Measurements from ENCODE around the gene CFP. TPM values are rescaled to one million over a fixed set of nuclear protein-coding genes. Genes with fewer than 3 reads are reported as not detected.

Gene CFP
- polyA plus RNA-seq, 3 donors, result 461 to 498 (median 491) TPM

- Histone ChIP-seq H3K4me1 (ENCODE audit: control insufficient read depth in 1 of 2, insufficient read depth in 2 of 2, low read length in 2 of 2) (no peaks in the 10 kb centered on the region), H3K9ac (ENCODE audit: insufficient read depth, low read length, poor library complexity, severe bottlenecking) (no peak overlapping the region), H3K36me3 (replicated peaks in 1 of 2; ENCODE audit: control insufficient read depth in 1 of 2, insufficient read depth in 2 of 2, low read length in 2 of 2) (no peaks in the 10 kb centered on the region), H4K20me1 (ENCODE audit: insufficient read depth, low read length) (no peaks in the 10 kb centered on the region), H3K4me3 (replicated peaks in 1 of 3; ENCODE audit: low read depth in 2 of 3, low read length in 3 of 3) (no peak overlapping the region), H3K9me3 (replicated peaks in 1 of 2; ENCODE audit: control insufficient read depth in 1 of 2, insufficient read depth in 1 of 2, low read length in 2 of 2) (peaks cover 5 to 9% of the 10 kb centered on the region in 2 donors), H2AFZ (ENCODE audit: insufficient read depth, low read depth, low read length, poor library complexity, severe bottlenecking) (no peak overlapping the region), H3K27ac (ENCODE audit: low read depth in 1 of 2, low read length in 2 of 2) (no peak overlapping the region), H3K27me3 (ENCODE audit: control insufficient read depth in 2 of 2, insufficient read depth in 2 of 2, low read length in 2 of 2) (no peaks in the 10 kb centered on the region), H3K79me2 (ENCODE audit: insufficient read depth, low read length) (no peaks in the 10 kb centered on the region), H3K4me2 (replicated peaks; ENCODE audit: extremely low read depth, low read length, poor library complexity, severe bottlenecking) (no peak overlapping the region)
- Mint-ChIP-seq H3K9me3 (peaks cover 2 to 31% (median 15%) of the 10 kb centered on the region in 7 donors), H3K4me3 (no peak overlapping the region), H3K4me1 (no peaks in the 10 kb centered on the region), H3K27ac (no peak overlapping the region), H3K36me3 (no peaks in the 10 kb centered on the region), H3K27me3 (ENCODE audit: low read depth in 3 of 3) (peaks cover 0 to 6% (median 2%) of the 10 kb centered on the region in 3 donors)
- DNase-seq, result no peak
- TF ChIP-seq CTCF (IDR thresholded peaks at IDR 0.05), result no peak
- no CpG with 5 or more reads among the region's 3 CpGs for WGBS (ENCODE audit: insufficient coverage)
- intact Hi-C loops (cut with micrococcal nuclease), result no loop called here
Observed at GRCh38 chrX:47597222-47597621, 32.5 kb downstream of the CFP start.

DNA sequence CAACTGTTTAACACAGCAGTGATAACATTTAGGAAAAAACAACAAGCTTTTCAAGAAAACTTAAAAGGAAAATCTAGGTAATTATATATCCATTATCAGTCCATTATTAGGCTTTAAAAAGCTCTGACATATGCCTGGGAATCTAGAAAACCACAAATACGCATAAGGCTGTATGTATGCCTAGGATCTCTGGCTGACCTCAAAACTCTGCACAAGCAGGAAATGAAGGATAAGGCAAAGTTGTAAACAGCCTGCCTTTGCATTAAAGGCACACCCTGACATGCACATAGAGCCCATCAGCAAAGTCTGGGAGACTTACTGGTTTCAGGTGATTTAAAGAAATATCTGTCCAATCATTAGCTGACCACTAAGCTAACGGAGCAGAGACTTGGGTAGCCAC lies 33.5 kb downstream of the CFP start:
- Mint-ChIP-seq H3K36me3 (no peaks in the 10 kb centered on the region), H3K9me3 (peaks cover 2 to 31% (median 13%) of the 10 kb centered on the region in 7 donors), H3K4me1 (no peaks in the 10 kb centered on the region), H3K4me3 (no peak overlapping the region), H3K27me3 (ENCODE audit: low read depth in 3 of 3) (peaks cover 0 to 6% (median under 1%) of the 10 kb centered on the region in 3 donors), H3K27ac (no peak overlapping the region)
- Histone ChIP-seq H4K20me1 (ENCODE audit: insufficient read depth, low read length) (no peaks in the 10 kb centered on the region), H3K4me3 (replicated peaks in 1 of 3; ENCODE audit: low read depth in 2 of 3, low read length in 3 of 3) (no peak overlapping the region), H3K27ac (ENCODE audit: low read depth in 1 of 2, low read length in 2 of 2) (no peak overlapping the region), H3K36me3 (replicated peaks in 1 of 2; ENCODE audit: control insufficient read depth in 1 of 2, insufficient read depth in 2 of 2, low read length in 2 of 2) (no peaks in the 10 kb centered on the region), H3K4me1 (ENCODE audit: control insufficient read depth in 1 of 2, insufficient read depth in 2 of 2, low read length in 2 of 2) (no peaks in the 10 kb centered on the region), H3K9me3 (replicated peaks in 1 of 2; ENCODE audit: control insufficient read depth in 1 of 2, insufficient read depth in 1 of 2, low read length in 2 of 2) (peaks cover 5 to 9% of the 10 kb centered on the region in 2 donors), H3K4me2 (replicated peaks; ENCODE audit: extremely low read depth, low read length, poor library complexity, severe bottlenecking) (no peak overlapping the region), H2AFZ (ENCODE audit: insufficient read depth, low read depth, low read length, poor library complexity, severe bottlenecking) (no peak overlapping the region), H3K27me3 (ENCODE audit: control insufficient read depth in 2 of 2, insufficient read depth in 2 of 2, low read length in 2 of 2) (no peaks in the 10 kb centered on the region), H3K79me2 (ENCODE audit: insufficient read depth, low read length) (no peaks in the 10 kb centered on the region), H3K9ac (ENCODE audit: insufficient read depth, low read length, poor library complexity, severe bottlenecking) (no peak overlapping the region)
- no peak for DNase-seq
- intact Hi-C loops (cut with micrococcal nuclease), result no loop called here
- no peak for TF ChIP-seq CTCF (IDR thresholded peaks at IDR 0.05)
- WGBS (ENCODE audit: insufficient coverage), result no CpG with 5 or more reads among the region's 2 CpGs
